Measurements from ENCODE around the gene CAMKK1.
"Not testable (repeated sequence)": the region's sequence is repeated elsewhere in the genome, so short reads cannot be mapped to it uniquely, and the experiment has no call there.

Gene CAMKK1

GRCh38 chr17:3848229-3848835 lies 44.5 kb downstream of the CAMKK1 start:
- no peak for TF ChIP-seq CTCF (IDR thresholded peaks at IDR 0.05; ENCODE audit: low read depth, low read length)
- DNase-seq (ENCODE audit: extremely low read depth, low read depth), result no peak

DNA sequence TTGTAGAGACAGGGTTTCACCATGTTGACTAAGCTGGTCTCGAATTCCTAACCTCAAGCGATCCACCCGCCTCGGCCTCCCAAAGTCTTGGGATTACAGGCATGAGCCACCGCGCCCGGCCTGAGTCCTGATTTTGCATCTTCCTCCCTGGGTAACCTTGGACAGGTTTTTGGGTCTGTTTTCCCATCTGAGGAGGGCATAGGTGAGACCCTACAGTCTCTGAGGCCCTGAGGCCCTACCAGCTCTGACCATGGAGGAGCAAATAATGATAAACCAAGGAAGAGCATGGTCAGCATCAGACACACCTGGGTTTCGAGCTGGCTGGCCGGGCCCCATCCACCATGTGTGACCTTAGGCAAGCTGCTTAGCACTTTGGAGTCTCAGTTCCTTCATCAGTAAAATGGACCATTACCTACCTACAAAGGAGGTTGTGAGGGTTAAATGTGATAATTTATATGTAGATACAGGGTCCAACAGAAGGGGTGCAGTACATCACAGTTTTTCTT lies 45.6 kb downstream of the CAMKK1 start:
- no peak for DNase-seq (ENCODE audit: extremely low read depth, low read depth)
- no peak for TF ChIP-seq CTCF (IDR thresholded peaks at IDR 0.05; ENCODE audit: low read depth, low read length)

DNA sequence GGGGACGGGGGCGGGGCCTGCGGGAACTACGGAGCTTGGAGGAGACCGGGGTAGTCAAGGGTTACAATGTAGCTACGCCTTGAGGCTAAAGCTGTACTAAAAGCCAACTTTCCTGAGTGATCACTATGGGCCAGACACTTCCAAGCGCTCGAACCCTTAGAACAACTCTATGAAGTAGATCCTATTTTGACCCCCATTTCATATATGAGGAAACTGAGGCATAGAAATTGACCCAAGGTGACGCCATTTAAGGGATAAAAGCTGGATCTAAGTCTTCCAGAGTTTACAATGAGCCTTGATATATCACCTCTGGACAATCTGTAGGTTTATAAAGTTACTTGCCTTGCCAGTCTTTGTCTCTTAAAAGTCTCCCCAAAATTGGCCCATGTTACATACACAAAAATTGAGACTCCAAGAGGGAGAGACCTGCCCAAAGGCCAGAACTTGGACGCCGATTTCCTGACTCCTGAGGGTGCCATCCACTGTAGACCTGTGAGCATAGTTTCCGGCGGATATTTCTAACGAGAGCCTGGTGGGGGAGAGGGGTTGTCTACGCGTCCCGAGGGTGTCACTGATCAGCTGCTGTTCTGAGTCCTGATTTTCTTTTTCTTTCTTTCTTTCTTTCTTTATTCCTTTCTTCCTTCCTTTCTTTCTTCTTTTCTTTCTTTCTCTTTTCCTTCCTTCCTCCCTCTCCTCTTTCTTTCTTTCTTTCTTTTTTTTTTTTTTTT lies 46.3 kb downstream of the CAMKK1 start:
- TF ChIP-seq CTCF (IDR thresholded peaks at IDR 0.05; ENCODE audit: low read depth, low read length), result no peak
- DNase-seq (ENCODE audit: extremely low read depth, low read depth), result no peak

GRCh38 chr17:3845621-3846436 lies 47.0 kb downstream of the CAMKK1 start, which contains the start of gene NCBP3:
TSS of gene NCBP3 (minus strand) at chr17:3846246. CDS start at chr17:3846223, 23 bp downstream.
- peak; percentile 74 for TF ChIP-seq CTCF (IDR thresholded peaks at IDR 0.05; ENCODE audit: low read depth, low read length)
- peak; percentile 82 for DNase-seq (ENCODE audit: extremely low read depth, low read depth)

DNA sequence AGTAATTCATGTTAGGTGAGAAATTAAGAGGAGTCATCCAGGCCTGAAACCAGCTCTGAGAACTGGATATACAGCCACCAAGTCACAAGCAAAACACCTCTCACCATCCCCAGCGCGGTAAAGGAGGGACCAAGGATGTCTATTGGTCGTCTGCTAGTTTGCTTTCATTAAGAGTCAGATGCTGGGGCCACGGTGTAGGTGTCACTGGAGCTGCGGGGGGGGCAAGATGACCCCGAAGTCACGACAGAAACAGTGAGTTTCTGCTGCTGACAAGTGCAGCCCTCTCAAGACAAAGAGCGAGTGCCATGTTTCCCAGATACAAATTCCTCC lies 47.6 kb downstream of the CAMKK1 start:
- TF ChIP-seq CTCF (IDR thresholded peaks at IDR 0.05; ENCODE audit: low read depth, low read length), result no peak
- no peak for DNase-seq (ENCODE audit: extremely low read depth, low read depth)

- DNase-seq (ENCODE audit: extremely low read depth, low read depth), result not testable (repeated sequence)
These were observed 48.3 kb downstream of the CAMKK1 start for GRCh38 chr17:3844556-3844955.

- no peak for DNase-seq (ENCODE audit: extremely low read depth, low read depth)
These were observed 48.8 kb downstream of the CAMKK1 start for GRCh38 chr17:3843935-3844516.

More at GRCh38 chr17:3843935-3844516, 48.8 kb downstream of the CAMKK1 start:
- TF ChIP-seq CTCF (IDR thresholded peaks at IDR 0.05; ENCODE audit: low read depth, low read length), result peak; percentile 51

Data from AG09319 (cell line).